ENCODE measurements around the gene HTT-AS.

DNA sequence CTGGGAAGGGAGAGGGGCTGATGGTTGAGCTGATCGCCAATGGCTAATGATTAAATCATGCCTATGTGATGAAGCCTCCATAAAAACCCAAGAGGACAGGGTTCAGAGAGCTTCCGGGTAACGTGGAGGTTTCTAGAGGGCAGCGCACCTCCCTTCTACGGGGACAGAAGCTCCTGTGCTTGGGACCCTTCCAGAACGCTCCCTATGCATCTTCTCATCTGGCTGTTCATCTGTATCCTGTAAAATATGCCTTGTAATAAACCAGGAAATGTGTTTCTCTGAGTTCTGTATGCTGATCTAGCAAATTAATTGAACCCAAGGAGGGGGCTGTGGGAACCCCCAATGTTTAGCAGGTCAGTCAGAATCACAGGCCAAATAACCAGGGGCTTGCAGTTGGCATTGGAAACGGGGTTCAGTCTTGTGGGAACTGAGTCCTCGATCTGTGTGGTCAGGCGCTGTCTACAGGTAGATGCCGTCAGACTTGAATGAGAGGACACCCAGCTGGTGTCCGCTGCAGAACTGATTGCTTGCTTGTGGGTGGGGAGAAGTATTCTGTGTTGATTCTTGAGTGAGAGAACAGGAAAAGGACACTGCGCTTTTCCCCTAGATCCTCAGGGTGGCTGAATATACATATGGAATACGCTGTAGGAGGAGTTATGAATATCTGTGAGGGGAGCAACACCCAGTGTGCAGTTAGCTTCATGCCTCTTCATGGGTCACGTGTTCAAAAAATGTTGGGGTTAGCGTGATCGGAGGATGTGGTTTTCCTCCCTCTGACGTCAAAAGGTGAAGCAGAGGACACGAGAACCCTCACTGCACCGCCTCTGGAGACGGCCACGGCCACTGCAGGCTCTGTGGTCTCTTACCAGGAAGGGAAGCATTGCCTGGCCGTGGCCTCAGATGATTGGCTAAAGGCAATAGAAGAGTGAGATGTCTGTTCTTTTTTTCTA is 29.2 kb downstream of the HTT-AS start:
- TF ChIP-seq CTCF (IDR thresholded peaks at IDR 0.05; ENCODE audit: poor library complexity, severe bottlenecking) (no peak), TAF1 (IDR thresholded peaks at IDR 0.05; ENCODE audit: low read depth) (no peak), RAD21 (conservative IDR thresholded peaks at IDR 0.05) (no peak), EZH2 (IDR thresholded peaks at IDR 0.05; ENCODE audit: borderline replicate concordance, insufficient read depth, low read length, poor library complexity, severe bottlenecking) (no peak), REST (IDR thresholded peaks at IDR 0.05; ENCODE audit: borderline replicate concordance) (no peak), EP300 (conservative IDR thresholded peaks at IDR 0.05; ENCODE audit: poor library complexity, severe bottlenecking) (no peak), SMC3 (conservative IDR thresholded peaks at IDR 0.05; ENCODE audit: poor library complexity) (no peak)

All from neural cell (in vitro differentiated cells).